PC-9 (cell line): ENCODE results near the gene IPO4. TPM values are rescaled to one million over a fixed set of nuclear protein-coding genes. Genes with fewer than 3 reads are reported as not detected.

Experiments
- BruUV-seq: library from RNA; stranded (reverse); fragments of 400-500 nt; replicated peaks from 2 replicates; lab custom pipeline; 2021; lab: Mats Ljungman, UMichigan
- CTCF ChIA-PET: fragments of 300-600 bp; sonication (Branson Sonifier 250); formaldehyde crosslinking; loops from one replicate; lab custom pipeline; 2022; ENCODE audit warnings: antibody characterized with exemption; lab: Charles Lee
- POLR2A ChIA-PET: fragments of 300-600 bp; sonication (Branson Sonifier 250); formaldehyde crosslinking; loops from one replicate; lab custom pipeline; 2022; ENCODE audit warnings: antibody characterized with exemption; ENCODE audit not compliant: unreplicated experiment; lab: Charles Lee
- DNase-seq, 2 experiments: peaks; one replicate each; pipeline versions ENCODE4 v3.0.0 to v3.0.0-alpha.2; 2015 to 2022; ENCODE audit warnings: mixed read lengths in 1 of 2
- H2AFZ ChIP-seq: fragments of 200-600 bp; sonication (generic); 2 replicates; pipeline ENCODE4 v1.8.1; 2017; ENCODE audit warnings: antibody characterized with exemption
- H3F3A ChIP-seq: fragments of 200-600 bp; sonication (generic); 2 replicates; pipeline ENCODE4 v1.8.1; 2017; ENCODE audit warnings: antibody characterized with exemption, mild to moderate bottlenecking, low read depth; ENCODE audit not compliant: insufficient read depth
- H3K27ac ChIP-seq: fragments of 200-600 bp; sonication (generic); 2 replicates; pipeline ENCODE4 v1.6.1; 2016; ENCODE audit warnings: mixed run types
- H3K27me3 ChIP-seq: fragments of 200-600 bp; sonication (generic); 2 replicates; pipeline ENCODE4 v1.6.1; 2016; ENCODE audit warnings: low read depth, mixed run types; ENCODE audit not compliant: insufficient read depth
- H3K36me3 ChIP-seq: fragments of 200-600 bp; sonication (generic); 2 replicates; pipeline ENCODE4 v1.6.1; 2016; ENCODE audit warnings: low read depth, mixed run types
- H3K4me1 ChIP-seq: fragments of 200-600 bp; sonication (generic); replicated peaks from 2 replicates; pipeline ENCODE4 v1.6.1; 2016; ENCODE audit warnings: mixed run types; ENCODE audit not compliant: insufficient read depth
- H3K4me2 ChIP-seq: fragments of 200-600 bp; sonication (generic); 2 replicates; pipeline ENCODE4 v1.6.1; 2017; ENCODE audit warnings: mixed run types
- H3K4me3 ChIP-seq: fragments of 200-600 bp; sonication (generic); 2 replicates; pipeline ENCODE4 v1.6.1; 2016; ENCODE audit warnings: mixed run types
- H3K79me2 ChIP-seq: fragments of 200-600 bp; sonication (generic); 2 replicates; pipeline ENCODE4 v1.6.1; 2017; ENCODE audit warnings: low read depth, mixed run types
- H3K9me2 ChIP-seq: fragments of 200-600 bp; sonication (generic); 2 replicates; pipeline ENCODE4 v1.8.1; 2017; ENCODE audit warnings: mild to moderate bottlenecking; ENCODE audit not compliant: insufficient read depth
- H3K9me3 ChIP-seq: fragments of 200-600 bp; sonication (generic); 2 replicates; pipeline ENCODE4 v1.8.1; 2016; ENCODE audit warnings: low read depth; ENCODE audit not compliant: insufficient read depth
- H4K20me1 ChIP-seq: fragments of 200-600 bp; sonication (generic); 2 replicates; pipeline ENCODE4 v1.8.1; 2017; ENCODE audit not compliant: insufficient read depth
- CTCF ChIP-seq: fragments of 200-600 bp; sonication (generic); conservative IDR thresholded peaks from 2 replicates; pipeline ENCODE4 v1.6.1; 2017; ENCODE audit warnings: mixed run types, antibody characterized with exemption, mild to moderate bottlenecking, moderate library complexity
- EZH2 ChIP-seq: fragments of 200-600 bp; sonication (generic); IDR thresholded peaks from 2 replicates; pipeline ENCODE4 v1.8.0; 2017; ENCODE audit warnings: antibody characterized with exemption, low read depth
- intact Hi-C: fragments of 100-400 bp; cut with micrococcal nuclease; formaldehyde crosslinking; loops from one replicate; pipeline ENCODE4 v1.10.0; 2022; ENCODE audit not compliant: unreplicated experiment
- total RNA-seq: library from RNA; stranded (reverse); gene quantifications from 2 replicates; pipeline ENCODE4 v1.2.3, GENCODE V29; 2021

Gene IPO4
- total RNA-seq, 1 experiment from 2014 or later: 44.1 TPM

- H2AFZ ChIP-seq: no peak overlapping the region
- intact Hi-C loops: no loop called here
- DNase-seq: no peak
- no peaks in the 10 kb centered on the region for H3K9me2 ChIP-seq
- H3K79me2 ChIP-seq: peaks cover 31% of the 10 kb centered on the region
- no peak overlapping the region for H3K4me2 ChIP-seq
- H3K36me3 ChIP-seq: no peaks in the 10 kb centered on the region
- BruUV-seq: no TSS peak
- H3K4me1 ChIP-seq: 0 out of 2 replicates have a peak, but pooled peaks cover 7% of the 10 kb centered on the region
- no peaks in the 10 kb centered on the region; the same call in 1 of the 2 replicates for H3K9me3 ChIP-seq
- CTCF ChIA-PET: no interaction called here
- H3K27me3 ChIP-seq: no peaks in the 10 kb centered on the region
- H4K20me1 ChIP-seq: no peaks in the 10 kb centered on the region
- H3K27ac ChIP-seq: no peak overlapping the region
- peaks cover 8% of the 10 kb centered on the region; the same call in 1 of the 2 replicates for H3F3A ChIP-seq
- TF ChIP-seq CTCF (no peak), EZH2 (no peak)
- POLR2A ChIA-PET: no interaction called here
- no peak overlapping the region for H3K4me3 ChIP-seq
Measured at GRCh38 chr14:24198814-24199524, 10.4 kb upstream of the IPO4 start.

- H3K27ac ChIP-seq: no peak overlapping the region
- no peaks in the 10 kb centered on the region for H3K36me3 ChIP-seq
- no peaks in the 10 kb centered on the region for H3K9me2 ChIP-seq
- H3K27me3 ChIP-seq: no peaks in the 10 kb centered on the region
- no TSS peak for BruUV-seq
- no peaks in the 10 kb centered on the region; the same call in 1 of the 2 replicates for H3K9me3 ChIP-seq
- H2AFZ ChIP-seq: no peak overlapping the region
- DNase-seq: no peak
- H3F3A ChIP-seq: peaks cover 8% of the 10 kb centered on the region; the same call in 1 of the 2 replicates
- TF ChIP-seq CTCF (no peak), EZH2 (no peak)
- CTCF ChIA-PET: no interaction called here
- no peaks in the 10 kb centered on the region for H4K20me1 ChIP-seq
- intact Hi-C loops: no loop called here
- POLR2A ChIA-PET: no interaction called here
- H3K79me2 ChIP-seq: peaks cover 33% of the 10 kb centered on the region
- 0 out of 2 replicates have a peak, but pooled peaks cover 7% of the 10 kb centered on the region for H3K4me1 ChIP-seq
- peak overlapping the region; percentile 71 for H3K4me2 ChIP-seq
- H3K4me3 ChIP-seq: peak overlapping the region; percentile 71; the same call in 1 of the 2 replicates
Measured at GRCh38 chr14:24197056-24197450, 8.4 kb upstream of the IPO4 start.

- Histone ChIP-seq H4K20me1 (no peaks in the 10 kb centered on the region), H3K27ac (peak overlapping the region; percentile 80), H3F3A (peaks cover 8% of the 10 kb centered on the region; the same call in 1 of the 2 replicates), H3K79me2 (peaks cover 35% of the 10 kb centered on the region), H3K9me3 (no peaks in the 10 kb centered on the region; the same call in 1 of the 2 replicates), H2AFZ (peak overlapping the region; percentile 91), H3K4me3 (peak overlapping the region; percentile 71), H3K4me1 (0 out of 2 replicates have a peak, but pooled peaks cover 7% of the 10 kb centered on the region), H3K36me3 (no peaks in the 10 kb centered on the region), H3K27me3 (no peaks in the 10 kb centered on the region), H3K4me2 (peak overlapping the region; percentile 71), H3K9me2 (no peaks in the 10 kb centered on the region)
- CTCF ChIA-PET: no interaction called here
- intact Hi-C loops: no loop called here
- DNase-seq: no peak
- BruUV-seq: TSS peak; percentile 64
- TF ChIP-seq CTCF (no peak), EZH2 (no peak)
- POLR2A ChIA-PET: no interaction called here
Measured at GRCh38 chr14:24196071-24197055, 7.7 kb upstream of the IPO4 start.
